Type B pancreatic cell (in vitro differentiated cells): ENCODE measurements around the gene BSDC1. TPM values are rescaled to one million over a fixed set of nuclear protein-coding genes. Genes with fewer than 3 reads are reported as not detected.
A peak's percentile ranks its signal among the peaks of the same experiment; 100 is the strongest.

Experiments
- DNase-seq: peaks from one replicate; pipeline ENCODE4 v3.0.0; 2021; ENCODE audit warnings: mixed read lengths; ENCODE audit not compliant: unreplicated experiment; ENCODE audit errors: extremely low spot score
- H3K27ac Mint-ChIP-seq: 2 replicates; pipeline ENCODE4 v1.8.0; 2021; ENCODE audit warnings: mild to moderate bottlenecking, mixed read lengths
- H3K27me3 Mint-ChIP-seq: 2 replicates; pipeline ENCODE4 v1.8.0; 2021; ENCODE audit warnings: mixed read lengths
- H3K36me3 Mint-ChIP-seq: 2 replicates; pipeline ENCODE4 v1.8.0; 2021; ENCODE audit warnings: mixed read lengths
- H3K4me1 Mint-ChIP-seq: one replicate; pipeline ENCODE4 v1.8.0; 2021; ENCODE audit warnings: mixed read lengths; ENCODE audit not compliant: unreplicated experiment
- H3K4me3 Mint-ChIP-seq: 2 replicates; pipeline ENCODE4 v1.8.0; 2021; ENCODE audit warnings: mild to moderate bottlenecking, mixed read lengths
- H3K9me3 Mint-ChIP-seq: 2 replicates; pipeline ENCODE4 v1.8.0; 2021; ENCODE audit warnings: mixed read lengths
- CTCF ChIP-seq: fragments of 200-600 bp; sonication (generic); conservative IDR thresholded peaks from 2 replicates; pipeline ENCODE4 v1.5.0; 2021; ENCODE audit warnings: antibody characterized with exemption, mild to moderate bottlenecking
- total RNA-seq: library from RNA; stranded (reverse); gene quantifications from 2 replicates; pipeline ENCODE4 v1.2.1, GENCODE V29; 2021; ENCODE audit warnings: low replicate concordance

Gene BSDC1
- total RNA-seq, 1 donor from 2014 or later: 71.3 TPM

- peak overlapping the region; percentile 64 for H3K27ac Mint-ChIP-seq
These were observed 72.4 kb downstream of the BSDC1 start for GRCh38 chr1:32321712-32322291.

DNA sequence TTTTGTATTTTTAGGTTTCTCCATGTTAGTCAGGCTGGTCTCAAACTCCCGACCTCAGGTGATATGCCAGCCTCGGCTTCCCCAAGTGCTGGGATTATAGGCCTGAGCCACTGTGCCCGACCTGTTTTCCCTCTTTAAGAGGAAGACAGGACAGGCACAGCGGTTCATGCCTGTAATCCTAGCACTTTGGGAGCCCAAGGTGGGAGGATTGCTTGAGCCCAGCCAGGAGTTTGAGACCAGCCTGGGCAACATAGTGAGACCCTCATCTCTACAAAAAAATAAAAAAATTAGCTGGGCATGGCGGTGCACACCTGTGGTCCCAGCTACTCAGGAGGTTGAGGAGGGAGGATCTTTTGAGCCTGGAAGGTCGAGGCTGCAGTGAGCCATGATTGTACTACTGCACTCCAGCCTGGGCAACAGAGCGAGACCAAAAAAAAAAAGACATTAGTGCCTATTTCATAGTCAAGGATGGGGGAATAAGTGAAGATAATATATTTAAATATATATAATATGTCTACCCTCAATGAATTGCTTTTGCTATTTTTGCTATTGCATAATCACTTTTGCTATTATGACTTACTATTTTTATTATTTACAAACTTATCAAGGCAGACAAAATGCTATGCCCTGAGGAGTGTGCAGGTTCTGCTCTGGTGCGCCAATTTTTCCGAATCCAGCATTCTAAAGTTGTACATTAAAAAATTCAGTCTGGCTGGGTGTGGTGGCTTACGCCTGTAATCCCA is 75.9 kb downstream of the BSDC1 start:
- H3K27me3 Mint-ChIP-seq: no peaks in the 10 kb centered on the region
- peaks cover 7% of the 10 kb centered on the region for H3K36me3 Mint-ChIP-seq
- no peaks in the 10 kb centered on the region for H3K9me3 Mint-ChIP-seq
- H3K4me3 Mint-ChIP-seq: no peak overlapping the region
- TF ChIP-seq CTCF: no peak
- H3K4me1 Mint-ChIP-seq: peaks cover 3% of the 10 kb centered on the region
- no peak for DNase-seq
- H3K27ac Mint-ChIP-seq: no peak overlapping the region

More at GRCh38 chr1:32321712-32322291, 72.4 kb downstream of the BSDC1 start:
- no peak for DNase-seq
- H3K36me3 Mint-ChIP-seq: peaks cover 12% of the 10 kb centered on the region
- no peaks in the 10 kb centered on the region for H3K4me1 Mint-ChIP-seq
- TF ChIP-seq CTCF: no peak
- H3K9me3 Mint-ChIP-seq: no peaks in the 10 kb centered on the region
- no peak overlapping the region for H3K4me3 Mint-ChIP-seq
- no peaks in the 10 kb centered on the region for H3K27me3 Mint-ChIP-seq

DNA sequence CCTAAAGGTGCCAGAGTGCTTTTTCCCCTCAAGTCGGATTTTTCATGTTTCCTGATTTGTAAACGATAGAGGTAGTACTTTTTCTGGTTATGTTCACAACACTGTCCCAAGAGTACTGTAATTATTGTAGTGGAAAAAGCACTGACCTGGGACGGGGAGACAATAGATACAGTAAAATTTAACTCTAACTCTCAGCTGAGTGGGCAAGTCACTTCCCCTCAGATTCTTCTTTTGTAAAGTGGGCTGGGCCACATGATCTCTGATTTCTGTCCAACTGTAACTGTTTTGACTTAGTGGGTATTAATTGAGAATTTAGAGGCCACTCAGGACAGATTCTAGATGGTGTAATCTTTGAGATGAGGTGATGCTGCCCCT is 77.4 kb downstream of the BSDC1 start:
- H3K36me3 Mint-ChIP-seq: peaks cover 7% of the 10 kb centered on the region
- H3K4me3 Mint-ChIP-seq: no peak overlapping the region
- no peak overlapping the region for H3K27ac Mint-ChIP-seq
- H3K9me3 Mint-ChIP-seq: no peaks in the 10 kb centered on the region
- no peak for DNase-seq
- H3K4me1 Mint-ChIP-seq: peaks cover 3% of the 10 kb centered on the region
- H3K27me3 Mint-ChIP-seq: no peaks in the 10 kb centered on the region
- TF ChIP-seq CTCF: no peak

Other genes with a start within 250 kb of the BSDC1 start
- gene TXLNA, start 214.8 kb downstream of the BSDC1 start, total RNA-seq: 54.0 and 60.4 TPM in 2 replicates
- gene CCDC28B, start 193.8 kb downstream of the BSDC1 start, total RNA-seq: 15.8 and 19.6 TPM in 2 replicates
- gene IQCC, start 188.8 kb downstream of the BSDC1 start, total RNA-seq: 4.3 and 4.7 TPM in 2 replicates
- not detected in 2 replicates for gene DCDC2B, start 185.4 kb downstream of the BSDC1 start, total RNA-seq
- 33.9 and 35.4 TPM in 2 replicates for gene TMEM234, start 172.1 kb downstream of the BSDC1 start, total RNA-seq
- gene EIF3I, start 172.0 kb downstream of the BSDC1 start, total RNA-seq: 162 and 179 TPM in 2 replicates
- 1.4 and 2.1 TPM in 2 replicates for gene FAM167B, start 147.2 kb downstream of the BSDC1 start, total RNA-seq
- not detected in 2 replicates for gene LCK, start 143.2 kb downstream of the BSDC1 start, total RNA-seq
- 108 and 114 TPM in 2 replicates for gene HDAC1, start 102.4 kb downstream of the BSDC1 start, total RNA-seq
- gene MARCKSL1, start 58.2 kb downstream of the BSDC1 start, total RNA-seq: 247 and 465 TPM in 2 replicates
- 4.7 and 8.7 TPM in 2 replicates for gene FAM229A, start 32.0 kb downstream of the BSDC1 start, total RNA-seq
- 2.1 and 3.8 TPM in 2 replicates for gene TSSK3, start 31.9 kb downstream of the BSDC1 start, total RNA-seq
- gene ZBTB8B, start 70.6 kb upstream of the BSDC1 start, total RNA-seq: 0.74 and 1.9 TPM in 2 replicates
- 5.4 and 9.5 TPM in 2 replicates for gene ZBTB8A, start 145.0 kb upstream of the BSDC1 start, total RNA-seq